ENCODE results near the gene SH3BP5.

SH3BP5 gene

GRCh38 chr3:15312550-15312949 is 19.8 kb downstream of the SH3BP5 start:
- DNase-seq (ENCODE audit: low read depth), result no peak
- TF ChIP-seq CTCF (IDR thresholded peaks at IDR 0.05; ENCODE audit: control insufficient read depth, insufficient read depth, low read depth, low read length, missing control alignments), result no peak
- H3K4me3 ChIP-seq (ENCODE audit: control insufficient read depth, low read depth, low read length), result no peak overlapping the region

DNA sequence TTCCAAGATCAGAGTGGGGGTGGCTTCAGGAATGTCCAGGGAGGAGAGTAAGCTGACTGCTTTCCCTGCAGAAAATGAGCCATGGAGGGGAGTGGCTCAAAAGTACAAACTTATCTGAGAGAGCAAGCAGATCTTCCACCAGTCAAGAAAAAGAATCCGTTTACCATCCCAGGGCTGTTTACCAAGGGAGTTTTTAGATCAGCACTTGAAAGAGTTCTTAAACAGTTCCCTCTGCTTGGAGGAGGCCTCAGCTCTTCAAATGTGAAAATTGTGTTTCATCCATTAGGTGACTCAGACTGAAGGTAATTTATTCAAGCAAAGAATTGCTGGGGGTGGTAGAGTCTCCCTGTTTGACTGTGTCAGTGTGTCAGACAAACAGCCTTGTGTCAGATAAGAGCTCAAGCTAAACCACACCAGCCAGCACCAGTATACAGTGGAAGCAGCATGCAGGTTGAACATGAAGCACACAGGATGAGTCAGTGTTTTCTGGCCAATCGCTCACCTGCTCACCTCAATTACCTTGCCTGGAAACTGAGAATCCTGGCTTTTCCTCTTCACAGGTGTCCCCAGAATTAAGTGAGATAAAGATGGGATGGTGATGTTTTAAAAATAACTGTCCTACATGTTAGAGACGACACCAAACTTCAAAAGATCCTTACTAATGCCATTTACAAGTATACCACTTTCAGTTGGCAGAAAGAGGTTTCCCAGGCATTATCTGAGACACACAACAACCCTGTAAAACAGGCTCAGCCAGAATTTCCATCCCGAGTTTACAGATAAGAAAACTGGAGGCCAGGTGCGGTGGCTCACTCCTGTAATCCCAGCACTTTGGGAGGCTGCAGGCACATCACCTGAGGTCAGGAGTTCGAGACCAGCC is 21.7 kb downstream of the SH3BP5 start:
- H3K4me3 ChIP-seq (ENCODE audit: control insufficient read depth, low read depth, low read length), result no peak overlapping the region
- DNase-seq (ENCODE audit: low read depth), result no peak

GRCh38 chr3:15309662-15310335 is 22.6 kb downstream of the SH3BP5 start:
- H3K4me3 ChIP-seq (ENCODE audit: control insufficient read depth, low read depth, low read length), result no peak overlapping the region
- no peak for DNase-seq (ENCODE audit: low read depth)
- TF ChIP-seq CTCF (IDR thresholded peaks at IDR 0.05; ENCODE audit: control insufficient read depth, insufficient read depth, low read depth, low read length, missing control alignments), result no peak

More for the DNA sequence above, 21.7 kb downstream of the SH3BP5 start:
- TF ChIP-seq CTCF (IDR thresholded peaks at IDR 0.05; ENCODE audit: control insufficient read depth, insufficient read depth, low read depth, low read length, missing control alignments), result no peak

DNA sequence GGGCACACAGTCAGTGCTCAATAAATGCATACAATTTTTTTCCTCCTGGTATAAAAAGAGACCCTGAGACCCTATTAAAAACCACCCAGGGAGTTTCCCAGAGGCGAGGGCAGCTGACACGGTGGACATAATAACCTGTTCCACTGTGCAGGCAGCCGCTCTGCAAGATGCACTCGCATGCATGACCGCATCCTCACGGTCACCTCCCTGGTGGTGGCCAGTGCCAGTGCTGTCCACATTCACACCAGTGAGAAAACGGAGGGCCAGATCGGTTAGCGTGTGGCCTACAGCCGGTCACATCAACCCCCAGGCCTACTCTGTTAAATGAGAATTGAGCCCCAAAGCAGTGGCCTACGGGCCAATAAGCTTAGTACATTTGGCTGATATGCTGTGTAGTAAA is 24.8 kb downstream of the SH3BP5 start:
- no peak for DNase-seq (ENCODE audit: low read depth)
- H3K4me3 ChIP-seq (ENCODE audit: control insufficient read depth, low read depth, low read length), result no peak overlapping the region
- TF ChIP-seq CTCF (IDR thresholded peaks at IDR 0.05; ENCODE audit: control insufficient read depth, insufficient read depth, low read depth, low read length, missing control alignments), result no peak

- H3K4me3 ChIP-seq (ENCODE audit: control insufficient read depth, low read depth, low read length), result no peak overlapping the region
- no peak for DNase-seq (ENCODE audit: low read depth)
- no peak for TF ChIP-seq CTCF (IDR thresholded peaks at IDR 0.05; ENCODE audit: control insufficient read depth, insufficient read depth, low read depth, low read length, missing control alignments)
Observed at GRCh38 chr3:15306979-15307359, 25.4 kb downstream of the SH3BP5 start.

DNA sequence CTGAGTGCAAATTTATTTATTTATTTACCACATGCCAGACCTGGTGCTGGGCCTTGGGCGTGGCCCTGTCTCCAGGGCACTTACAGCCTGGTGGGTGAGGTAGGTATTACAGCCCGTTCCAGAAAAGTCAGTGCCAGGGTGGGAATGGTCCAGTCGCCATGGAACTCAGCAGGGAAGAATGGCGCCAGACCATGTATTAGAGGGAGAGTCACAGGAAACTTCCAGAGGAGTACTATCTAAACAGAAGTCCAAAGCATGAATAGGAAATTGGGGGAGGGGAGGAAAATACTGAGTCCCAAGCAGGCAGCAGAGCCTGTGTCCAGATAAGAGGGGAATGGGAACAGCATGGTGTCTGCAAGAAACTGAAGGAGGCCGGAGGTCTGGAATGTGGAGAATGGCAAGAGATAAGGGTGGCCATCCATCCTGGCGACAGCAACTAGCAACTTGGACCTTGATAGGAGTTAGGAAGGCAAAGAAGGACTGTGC is 27.0 kb downstream of the SH3BP5 start:
- no peak overlapping the region for H3K4me3 ChIP-seq (ENCODE audit: control insufficient read depth, low read depth, low read length)
- no peak for DNase-seq (ENCODE audit: low read depth)
- peak; percentile 30 for TF ChIP-seq CTCF (IDR thresholded peaks at IDR 0.05; ENCODE audit: control insufficient read depth, insufficient read depth, low read depth, low read length, missing control alignments)
